NCI-H1048 (cell line): Measurements from ENCODE around the gene TECTB.

Source experiments
- DNase-seq: peaks from one replicate; lab custom pipeline; 2025; lab: John Stamatoyannopoulos, UW

TECTB gene

DNA sequence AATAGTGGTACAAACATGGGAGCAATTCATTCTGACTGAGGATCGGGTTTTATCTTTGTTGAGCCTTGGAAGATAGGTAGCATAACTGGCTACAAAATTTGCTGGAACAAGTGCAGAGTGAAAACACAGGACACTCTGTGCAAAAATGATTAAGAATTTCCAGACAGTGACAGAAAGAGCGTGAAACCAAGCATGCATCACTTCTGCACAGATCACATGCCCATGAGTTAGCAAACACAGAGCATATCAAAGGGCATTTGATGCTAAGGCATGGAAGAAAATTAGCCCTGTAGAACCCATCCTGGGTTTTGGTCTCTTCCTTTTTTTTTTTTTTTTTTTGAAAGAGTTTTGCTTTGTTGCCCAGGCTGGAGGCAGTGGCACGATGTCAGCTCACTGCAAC lies 28.3 kb downstream of the TECTB start:
- DNase-seq, result no peak

DNA sequence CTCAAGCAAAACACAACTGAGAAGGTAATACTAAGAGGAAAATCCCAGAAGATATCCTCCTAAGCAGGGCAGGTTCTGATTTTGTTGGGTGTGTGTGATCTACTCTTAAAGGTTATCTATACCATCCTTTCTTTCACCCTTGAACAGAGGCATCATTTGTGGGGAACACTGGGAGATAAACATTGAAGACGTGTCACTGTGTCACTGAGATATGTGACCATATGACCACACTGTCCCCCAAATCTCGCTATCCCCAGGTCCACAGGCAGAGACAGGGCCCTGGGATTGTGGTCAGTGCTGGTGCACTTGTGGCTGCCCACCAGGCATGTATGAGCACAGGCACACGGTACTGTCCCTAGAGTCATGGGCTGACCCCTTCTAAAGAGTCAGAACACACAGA lies 30.0 kb downstream of the TECTB start:
- no peak for DNase-seq

DNA sequence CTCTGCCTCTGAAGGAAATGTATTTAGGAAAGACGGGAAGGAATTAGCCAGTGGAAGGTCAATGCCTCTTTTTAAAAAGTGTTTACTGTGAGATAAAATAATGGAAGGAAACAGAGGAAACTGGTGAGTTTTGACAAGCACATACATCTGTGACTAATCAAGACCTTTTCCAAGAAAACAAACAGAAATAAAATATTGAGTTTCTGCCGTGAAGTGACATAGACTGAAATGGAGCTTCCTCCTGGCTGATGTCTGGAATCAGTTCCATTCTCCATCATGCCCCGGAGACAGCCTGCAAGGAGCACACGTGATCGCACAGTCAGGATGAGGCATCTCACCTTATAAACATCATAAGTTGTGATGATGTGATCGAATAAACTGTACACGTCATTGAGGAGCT lies 30.7 kb downstream of the TECTB start:
- no peak for DNase-seq

DNA sequence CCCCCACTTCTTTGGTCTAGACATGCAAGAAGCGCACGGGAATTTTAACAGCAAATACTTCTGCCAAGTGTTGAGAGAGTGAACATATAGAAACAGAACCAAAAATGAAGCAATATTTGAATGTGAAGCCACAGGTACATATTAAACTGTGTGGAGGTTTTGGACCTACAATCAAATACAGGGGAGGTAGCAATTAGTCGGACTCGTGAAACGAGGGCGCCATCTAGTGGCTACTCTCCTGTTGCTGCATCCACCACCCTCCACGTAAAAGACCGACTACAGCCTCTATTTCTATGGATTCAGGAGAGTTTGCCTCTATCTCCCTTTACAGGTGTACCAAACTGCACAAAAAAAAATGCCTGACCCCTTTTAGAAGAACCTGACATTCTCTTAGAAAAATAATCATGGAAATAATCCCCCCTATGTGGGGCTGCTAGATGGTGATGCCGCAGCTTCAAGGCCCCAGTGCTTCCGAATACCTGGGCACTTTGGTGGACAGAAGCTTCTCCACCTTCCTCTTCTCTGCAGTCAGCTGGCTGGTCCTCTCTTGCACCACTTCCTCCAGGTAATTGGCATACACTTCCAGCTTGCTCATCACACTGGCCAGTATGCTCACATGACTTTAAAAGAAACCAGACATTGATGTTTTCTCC lies 31.7 kb downstream of the TECTB start:
- DNase-seq, result peak; percentile 40

DNA sequence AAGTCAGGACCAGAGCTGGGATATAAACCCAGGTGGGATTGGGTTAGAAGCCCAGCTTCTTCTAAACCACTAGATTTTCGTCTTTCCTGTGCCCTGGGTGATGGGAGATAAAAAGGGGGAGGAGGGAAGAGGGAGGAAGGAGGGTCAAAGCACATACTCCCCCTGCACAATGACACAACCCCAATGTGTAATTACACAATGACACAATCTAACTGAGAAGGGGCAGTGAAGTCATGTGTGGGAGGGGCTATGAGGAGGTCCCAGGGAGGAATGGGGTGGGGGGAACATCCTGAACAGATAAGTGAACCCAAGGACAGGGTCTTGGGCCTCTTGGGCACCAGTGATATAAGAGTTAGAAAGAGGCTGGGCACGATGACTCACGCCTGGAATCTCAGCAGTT lies 44.5 kb downstream of the TECTB start:
- no peak for DNase-seq

DNA sequence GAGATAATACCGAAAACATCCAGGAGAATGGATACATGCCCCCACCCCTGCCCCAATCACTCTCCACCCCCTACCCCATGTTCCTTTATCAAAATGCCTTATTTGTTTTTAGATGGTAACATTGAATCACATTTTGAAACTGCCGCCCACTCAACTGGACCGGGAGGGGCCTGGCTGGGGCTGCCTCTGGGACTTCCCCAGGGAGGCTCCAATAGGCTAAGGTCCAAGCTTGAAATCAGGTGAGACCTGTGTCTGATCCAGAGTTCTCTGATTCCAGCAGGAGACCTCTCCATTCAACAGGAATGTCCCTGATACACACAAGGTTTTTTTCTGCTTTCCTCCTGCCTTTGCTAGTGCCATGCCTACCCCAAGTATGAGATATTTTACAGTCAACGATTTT lies 47.0 kb downstream of the TECTB start:
- DNase-seq, result no peak

DNA sequence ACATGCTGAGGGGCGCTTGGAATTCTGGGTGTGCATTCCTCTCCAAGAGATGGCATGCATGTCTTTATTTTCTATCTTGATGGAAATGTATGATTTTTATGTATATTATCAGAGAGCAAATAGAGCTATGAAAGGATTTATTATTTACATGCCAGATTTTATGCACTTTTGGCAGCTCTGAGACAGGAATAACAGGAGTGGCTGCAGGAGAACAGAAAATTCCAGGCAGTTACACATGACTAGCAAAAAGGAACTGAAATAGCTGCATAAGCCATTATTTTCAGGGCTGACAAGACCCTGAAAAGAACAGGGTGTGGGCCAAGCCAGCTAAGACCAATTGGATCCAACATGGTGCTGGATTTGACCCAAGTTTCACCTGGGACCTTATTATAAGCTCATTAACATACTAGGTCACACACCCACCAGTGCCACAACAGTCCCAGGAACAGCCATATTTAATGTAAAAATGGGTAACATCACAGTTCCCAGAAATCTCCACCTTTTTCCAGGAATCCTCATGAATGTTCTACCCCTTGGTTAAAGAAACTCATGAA lies 47.5 kb downstream of the TECTB start:
- DNase-seq, result no peak

DNA sequence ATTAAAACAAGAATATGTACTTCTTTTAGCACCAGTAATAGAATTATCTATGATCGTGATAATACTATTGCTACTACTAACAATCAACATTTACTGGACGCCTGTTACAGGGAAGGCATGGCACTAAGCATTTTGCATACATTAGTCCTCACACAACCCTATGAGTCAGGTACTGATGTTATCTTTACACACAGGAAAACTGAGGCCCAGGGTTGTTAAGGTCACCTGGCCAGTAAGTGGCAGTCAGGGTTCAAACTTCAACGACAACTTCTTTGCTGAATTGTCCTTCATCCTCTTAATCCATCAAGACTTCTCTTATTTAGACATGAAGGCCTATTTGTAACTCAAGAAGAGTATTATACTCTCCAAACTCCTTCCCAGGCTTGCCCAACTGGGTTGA lies 48.8 kb downstream of the TECTB start:
- no peak for DNase-seq

DNA sequence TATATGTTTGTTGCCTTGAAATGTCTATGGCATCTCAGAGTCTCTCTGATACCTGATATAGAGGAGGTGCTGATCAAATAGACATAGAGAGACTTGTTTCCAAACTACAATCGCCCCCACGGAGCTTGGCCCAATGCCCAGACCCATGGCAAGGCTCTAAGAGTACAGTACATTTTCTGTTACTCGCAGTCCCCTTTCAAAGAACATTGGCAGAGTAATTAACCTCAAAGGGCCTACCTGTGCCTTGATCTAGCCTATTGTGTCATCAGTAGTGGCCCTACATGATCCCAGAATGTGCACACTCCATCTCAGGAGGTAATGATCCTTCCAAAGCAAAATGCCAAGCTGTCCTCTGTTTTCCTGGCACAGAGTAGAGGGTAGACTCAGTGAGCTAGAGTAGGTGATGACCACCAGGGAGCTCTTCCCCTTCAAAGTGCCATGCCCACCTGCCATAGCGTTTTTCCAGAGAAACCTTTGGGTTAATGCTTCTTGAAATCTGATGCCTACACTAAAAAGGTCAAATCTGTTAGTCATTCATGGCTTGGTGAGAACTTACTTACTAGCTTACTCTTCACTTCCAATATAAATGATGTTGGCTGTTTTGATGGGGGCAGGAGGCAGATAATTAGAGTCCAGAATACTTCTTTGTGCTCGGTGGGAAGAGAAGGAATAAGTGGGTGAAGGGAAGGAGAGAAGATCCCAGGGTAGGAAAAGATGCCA lies 49.5 kb downstream of the TECTB start:
- DNase-seq, result peak; percentile 1

DNA sequence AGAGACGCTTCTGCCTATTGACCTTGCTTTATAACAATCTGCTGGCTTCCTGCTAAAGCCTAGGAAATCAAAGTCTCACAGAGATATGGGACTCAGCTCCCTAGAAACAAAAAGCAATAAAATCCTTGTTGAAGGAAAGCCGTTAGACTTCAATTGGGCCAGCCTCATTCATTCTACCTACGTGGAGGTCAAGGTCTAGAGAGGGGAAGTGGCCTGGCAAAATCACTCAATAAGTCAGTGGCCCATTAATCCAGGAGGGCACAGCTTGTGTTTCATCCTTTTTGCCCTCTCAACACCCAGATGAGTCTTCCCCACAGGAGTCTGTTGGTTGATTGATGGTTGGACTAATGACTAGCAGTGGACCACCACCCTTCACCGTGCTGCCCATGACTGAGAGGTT lies 50.3 kb downstream of the TECTB start:
- no peak for DNase-seq

DNA sequence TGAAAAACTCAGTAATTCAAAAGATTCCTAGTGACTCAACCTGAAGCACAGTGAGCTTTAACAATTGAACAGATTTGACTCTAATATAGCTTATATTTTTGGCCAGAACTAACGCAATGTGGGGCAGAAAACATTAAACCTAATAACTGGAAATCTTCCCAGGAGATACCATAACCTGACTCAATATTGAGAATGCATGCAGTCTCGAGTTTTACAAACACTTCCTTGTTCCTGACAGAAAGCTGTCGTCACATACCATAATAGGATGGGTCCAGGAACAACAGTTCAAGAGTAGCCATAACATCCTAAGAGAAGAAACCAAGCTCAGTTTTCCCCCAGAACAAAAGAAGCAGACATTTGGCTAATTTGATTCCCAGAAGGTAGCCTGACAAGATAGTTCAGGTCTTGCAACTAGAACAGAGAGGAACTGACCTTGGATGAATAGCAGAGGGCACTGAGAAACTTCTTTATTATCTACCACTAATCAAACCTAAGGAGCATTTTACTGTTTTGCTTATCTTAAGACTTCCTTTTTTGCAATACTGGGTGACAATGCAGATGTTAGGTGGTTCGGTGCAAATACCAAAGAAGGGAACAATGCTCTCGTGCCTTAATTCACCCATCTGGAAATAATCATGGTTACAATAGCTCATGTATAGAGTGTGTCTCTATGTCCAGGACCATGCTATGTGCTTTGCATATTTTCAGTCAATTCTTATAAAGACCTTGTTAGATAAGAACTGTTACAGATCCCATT lies 52.1 kb downstream of the TECTB start:
- DNase-seq, result no peak

DNA sequence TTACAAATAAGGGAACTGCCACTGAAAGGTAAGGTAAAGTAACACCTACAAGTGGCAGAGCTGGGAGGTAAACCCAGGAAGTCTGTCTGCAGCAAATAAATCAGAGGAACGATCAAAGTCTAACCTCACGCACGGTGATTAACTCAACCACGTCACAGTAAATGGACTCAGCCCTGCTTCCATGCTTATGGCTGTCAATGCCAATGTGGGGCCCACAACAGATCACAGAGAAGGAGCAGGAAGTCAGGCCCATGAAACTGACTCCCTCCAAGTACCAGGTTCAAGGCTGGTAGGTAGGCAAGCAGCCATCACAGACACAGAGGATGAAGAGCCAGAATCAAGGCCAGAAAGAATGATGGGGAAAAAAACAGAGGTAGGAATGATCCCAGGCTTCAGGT lies 52.7 kb downstream of the TECTB start:
- no peak for DNase-seq

DNA sequence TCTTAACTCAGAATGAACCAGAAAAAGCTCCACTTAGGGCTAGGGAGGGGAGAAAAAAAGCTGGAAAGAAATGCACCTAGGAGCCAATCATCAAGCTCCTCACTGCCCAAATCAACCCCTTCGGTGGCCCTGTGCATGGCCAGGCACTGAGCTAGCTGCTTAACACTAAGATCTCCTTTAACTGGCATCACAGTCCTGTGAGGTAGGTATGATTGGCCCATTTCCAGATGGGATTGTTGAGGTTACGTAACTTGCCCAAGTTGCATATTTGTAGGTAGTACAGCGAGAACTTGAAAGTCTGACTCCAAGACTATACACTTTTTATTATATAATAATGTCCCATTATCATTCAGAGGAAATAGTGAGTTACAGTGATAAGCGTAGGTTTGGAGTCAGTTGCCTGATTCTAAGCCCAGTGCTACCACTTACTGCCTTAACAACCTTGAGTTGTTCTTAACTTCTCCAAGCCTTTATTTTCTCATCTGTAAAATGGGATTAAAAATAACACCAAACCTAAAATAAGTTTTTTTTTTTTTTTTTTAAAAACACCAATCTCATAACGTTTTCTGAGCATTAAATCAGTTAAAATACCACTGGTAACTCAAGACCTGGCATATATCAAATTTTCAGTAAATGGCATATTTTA lies 53.5 kb downstream of the TECTB start:
- DNase-seq, result no peak

DNA sequence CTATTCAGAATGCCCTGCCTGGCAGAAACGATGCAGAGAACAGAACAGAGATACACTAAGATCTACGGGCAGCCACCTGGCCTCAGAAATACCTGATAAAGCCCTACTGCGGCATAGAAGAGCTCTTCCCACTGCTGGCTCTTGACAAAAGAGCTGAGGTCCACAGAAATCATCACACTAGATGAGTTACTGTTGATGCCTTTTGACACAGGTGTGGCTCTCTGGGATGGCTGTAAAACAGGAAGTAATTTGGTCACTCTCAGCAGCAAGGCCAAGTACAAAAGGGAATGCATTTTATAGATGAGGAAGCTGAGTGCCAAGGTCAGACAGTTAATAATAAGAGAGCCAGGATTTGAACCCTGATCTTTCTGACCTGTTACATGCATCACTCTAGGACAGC lies 55.8 kb downstream of the TECTB start:
- DNase-seq, result no peak

DNA sequence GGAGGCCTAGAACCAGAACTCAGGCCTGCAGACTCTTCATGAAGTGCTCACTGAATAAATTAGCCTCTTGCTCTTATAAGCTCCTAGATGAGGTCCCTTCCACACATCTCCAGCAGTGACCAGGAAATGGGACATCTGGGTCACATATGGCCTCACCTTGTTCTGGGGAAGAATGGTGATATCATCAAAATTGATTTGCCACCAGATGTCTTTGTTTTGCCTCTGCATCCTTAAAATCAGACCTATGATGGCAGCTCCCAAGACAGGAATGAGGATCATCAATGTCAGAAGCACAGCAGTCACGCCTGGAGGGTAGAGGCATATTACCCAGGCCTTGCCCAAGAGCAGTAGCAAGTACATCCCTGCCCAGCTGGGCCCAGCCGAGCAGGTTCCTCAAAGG lies 57.4 kb downstream of the TECTB start:
- no peak for DNase-seq

DNA sequence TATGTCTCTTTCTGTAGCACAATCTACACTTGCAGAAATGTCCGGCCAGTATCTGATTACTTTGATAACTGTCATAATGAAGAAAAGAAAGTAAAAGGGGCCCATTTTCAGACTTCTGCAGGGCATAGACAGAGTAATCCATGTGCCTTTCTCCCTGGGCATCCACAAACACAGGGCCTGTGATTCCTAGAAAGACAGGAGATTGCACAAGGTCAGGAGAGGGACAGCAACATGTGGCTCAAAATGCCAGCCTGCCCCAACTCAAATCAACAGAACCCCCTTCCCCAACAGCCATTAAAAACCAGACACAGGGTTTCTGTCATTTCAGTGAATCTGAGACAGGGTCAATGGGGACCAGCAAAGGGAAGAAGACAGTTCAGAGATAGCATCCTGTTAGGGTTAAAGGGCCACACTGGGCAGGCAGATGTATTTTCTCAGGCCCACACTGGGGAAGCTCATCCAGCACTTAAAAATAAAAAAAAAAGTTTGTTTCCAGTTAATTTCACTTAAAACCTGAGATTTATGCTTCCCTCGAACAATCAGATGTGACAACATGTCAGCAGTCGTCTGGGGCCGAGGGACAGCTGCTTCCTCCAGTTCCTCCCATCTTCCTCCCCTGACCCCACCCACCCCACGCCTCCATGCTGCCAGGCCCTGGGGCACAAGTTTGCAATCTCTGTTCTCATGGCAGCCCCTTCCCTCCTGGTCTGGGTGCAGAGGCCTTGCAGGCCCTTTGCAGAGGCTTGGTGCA lies 60.0 kb downstream of the TECTB start:
- no peak for DNase-seq

DNA sequence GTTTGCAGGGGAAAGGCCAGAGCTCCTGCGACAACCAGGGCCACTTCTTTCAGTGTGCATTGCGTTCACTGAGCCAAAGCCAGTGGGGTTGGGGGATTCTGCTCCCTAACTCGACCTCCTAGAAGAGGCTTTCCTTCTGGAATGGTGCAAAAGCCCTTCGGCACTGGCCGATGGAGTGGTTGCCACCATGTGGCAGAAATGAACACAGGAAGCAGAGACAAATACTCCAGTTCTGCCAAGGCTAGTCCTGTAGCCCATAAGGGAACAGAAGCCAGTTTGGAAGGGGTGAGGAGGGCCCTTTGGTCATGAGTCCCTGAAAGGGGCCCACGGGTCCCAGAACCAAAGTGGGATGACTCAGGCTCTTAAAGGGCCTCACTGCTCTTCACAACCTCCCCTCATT lies 61.1 kb downstream of the TECTB start:
- no peak for DNase-seq

DNA sequence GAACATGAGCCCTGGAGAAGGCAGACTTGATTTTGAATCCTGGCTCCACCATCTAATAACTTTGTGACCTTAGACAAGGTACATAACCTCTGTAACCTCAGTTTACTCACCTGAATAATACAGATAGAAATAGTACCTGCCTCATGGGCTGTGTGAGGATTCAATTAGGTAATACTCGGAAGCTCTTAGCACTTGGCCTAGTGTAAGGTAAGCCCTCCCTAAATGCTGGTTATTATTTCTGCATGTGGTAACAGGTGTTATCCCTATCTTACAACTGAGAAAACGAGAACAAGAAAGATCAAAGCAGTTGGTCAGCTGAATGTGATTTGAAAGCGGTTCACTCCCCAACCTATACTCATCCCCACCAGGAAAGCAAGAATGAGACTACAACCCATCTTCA lies 62.0 kb downstream of the TECTB start:
- DNase-seq, result no peak

DNA sequence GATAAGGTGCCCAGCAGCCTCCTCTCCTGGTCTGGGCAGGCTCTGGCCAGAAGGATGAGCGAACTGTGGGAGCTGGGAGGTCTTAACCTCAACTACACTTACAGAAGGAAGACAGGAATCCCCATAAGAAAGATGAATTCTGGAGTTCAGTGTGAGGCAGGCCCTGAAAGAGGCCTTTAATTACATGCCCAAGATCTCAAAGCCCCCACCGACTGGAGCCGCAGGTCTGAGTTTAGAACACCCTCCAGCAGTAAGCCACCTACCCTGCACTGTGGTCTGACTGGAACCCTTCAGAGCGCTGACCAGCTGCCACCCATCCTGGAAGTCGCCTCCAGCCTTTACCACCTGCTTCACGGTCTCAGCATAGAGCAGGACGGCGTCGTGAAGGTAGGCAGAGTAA lies 62.5 kb downstream of the TECTB start:
- no peak for DNase-seq

DNA sequence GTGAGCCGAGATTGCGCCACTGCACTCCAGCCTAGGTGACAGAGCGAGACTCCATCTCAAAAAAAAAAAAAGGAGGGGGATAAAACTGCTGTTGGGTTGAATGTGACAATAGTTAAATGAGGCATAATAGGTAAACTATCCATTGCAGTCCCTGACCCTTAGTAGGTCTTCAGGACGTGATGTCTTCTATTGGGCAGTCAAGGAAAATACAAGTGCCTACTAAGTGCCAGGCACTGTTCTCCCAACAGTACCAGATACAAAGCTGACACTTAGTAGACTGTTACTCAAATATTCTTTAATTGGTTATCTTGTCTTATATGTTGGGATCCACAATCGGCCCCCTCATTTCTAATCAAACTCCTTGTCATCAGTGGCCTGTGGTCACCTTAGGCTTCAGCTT lies 63.6 kb downstream of the TECTB start:
- no peak for DNase-seq

DNA sequence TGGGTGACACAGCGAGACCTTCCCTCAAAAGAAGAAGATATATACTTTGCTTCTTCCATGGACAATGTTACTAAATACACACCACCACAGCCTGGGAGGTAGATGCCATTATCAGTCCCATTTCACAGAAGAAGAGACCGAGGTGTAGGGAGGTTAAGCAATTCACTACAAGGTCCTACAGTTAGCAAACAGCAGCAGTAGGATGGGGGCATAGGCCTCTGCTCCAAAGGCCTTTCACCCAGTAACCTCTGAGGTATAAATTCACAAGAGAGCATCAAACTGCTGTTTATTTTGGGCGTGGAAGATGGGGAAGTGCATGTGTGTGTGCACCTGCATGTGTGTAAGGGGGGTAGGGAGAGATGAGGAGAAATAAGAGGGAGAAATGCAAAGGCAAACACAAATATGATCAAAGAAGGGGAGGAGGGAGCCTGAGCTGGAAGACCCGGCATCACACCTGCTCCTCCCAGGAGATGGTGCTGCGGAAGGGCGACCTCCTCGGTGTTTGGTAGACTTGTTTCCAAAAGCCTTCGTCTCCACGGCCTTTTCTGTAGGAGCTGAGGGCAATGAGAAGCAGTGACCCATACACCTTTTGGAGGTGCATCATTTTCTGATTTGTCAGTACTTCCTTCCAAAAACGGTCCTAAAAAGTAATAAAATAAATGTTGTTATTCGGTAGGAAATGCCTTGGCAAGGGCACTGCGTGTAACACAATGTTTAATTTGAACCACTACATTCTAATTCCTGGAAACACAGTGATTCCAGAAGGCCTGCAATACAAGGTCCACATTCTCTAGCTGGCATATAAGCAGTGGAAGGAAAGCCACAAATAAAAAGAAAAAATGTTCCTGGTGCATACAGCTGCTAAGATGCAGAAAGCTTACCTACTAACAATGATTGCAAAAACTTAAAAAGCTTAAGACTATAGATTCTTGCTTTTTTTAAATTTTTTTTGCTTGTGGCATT lies 64.8 kb downstream of the TECTB start:
- no peak for DNase-seq
